PC-9 (cell line): ENCODE results near the gene EMC10. TPM values are rescaled to one million over a fixed set of nuclear protein-coding genes. Genes with fewer than 3 reads are reported as not detected.

Source experiments
- BruUV-seq: library from RNA; stranded (reverse); fragments of 400-500 nt; replicated peaks from 2 replicates; lab custom pipeline; 2021; lab: Mats Ljungman, UMichigan
- CTCF ChIA-PET: fragments of 300-600 bp; sonication (Branson Sonifier 250); formaldehyde crosslinking; loops from one replicate; lab custom pipeline; 2022; ENCODE audit warnings: antibody characterized with exemption; lab: Charles Lee
- POLR2A ChIA-PET: fragments of 300-600 bp; sonication (Branson Sonifier 250); formaldehyde crosslinking; loops from one replicate; lab custom pipeline; 2022; ENCODE audit warnings: antibody characterized with exemption; ENCODE audit not compliant: unreplicated experiment; lab: Charles Lee
- DNase-seq, 2 experiments: peaks; one replicate each; pipeline versions ENCODE4 v3.0.0 to v3.0.0-alpha.2; 2015 to 2022; ENCODE audit warnings: mixed read lengths in 1 of 2
- H2AFZ ChIP-seq: fragments of 200-600 bp; sonication (generic); 2 replicates; pipeline ENCODE4 v1.8.1; 2017; ENCODE audit warnings: antibody characterized with exemption
- H3F3A ChIP-seq: fragments of 200-600 bp; sonication (generic); 2 replicates; pipeline ENCODE4 v1.8.1; 2017; ENCODE audit warnings: antibody characterized with exemption, mild to moderate bottlenecking, low read depth; ENCODE audit not compliant: insufficient read depth
- H3K27ac ChIP-seq: fragments of 200-600 bp; sonication (generic); 2 replicates; pipeline ENCODE4 v1.6.1; 2016; ENCODE audit warnings: mixed run types
- H3K27me3 ChIP-seq: fragments of 200-600 bp; sonication (generic); 2 replicates; pipeline ENCODE4 v1.6.1; 2016; ENCODE audit warnings: low read depth, mixed run types; ENCODE audit not compliant: insufficient read depth
- H3K36me3 ChIP-seq: fragments of 200-600 bp; sonication (generic); 2 replicates; pipeline ENCODE4 v1.6.1; 2016; ENCODE audit warnings: low read depth, mixed run types
- H3K4me1 ChIP-seq: fragments of 200-600 bp; sonication (generic); replicated peaks from 2 replicates; pipeline ENCODE4 v1.6.1; 2016; ENCODE audit warnings: mixed run types; ENCODE audit not compliant: insufficient read depth
- H3K4me2 ChIP-seq: fragments of 200-600 bp; sonication (generic); 2 replicates; pipeline ENCODE4 v1.6.1; 2017; ENCODE audit warnings: mixed run types
- H3K4me3 ChIP-seq: fragments of 200-600 bp; sonication (generic); 2 replicates; pipeline ENCODE4 v1.6.1; 2016; ENCODE audit warnings: mixed run types
- H3K79me2 ChIP-seq: fragments of 200-600 bp; sonication (generic); 2 replicates; pipeline ENCODE4 v1.6.1; 2017; ENCODE audit warnings: low read depth, mixed run types
- H3K9me2 ChIP-seq: fragments of 200-600 bp; sonication (generic); 2 replicates; pipeline ENCODE4 v1.8.1; 2017; ENCODE audit warnings: mild to moderate bottlenecking; ENCODE audit not compliant: insufficient read depth
- H3K9me3 ChIP-seq: fragments of 200-600 bp; sonication (generic); 2 replicates; pipeline ENCODE4 v1.8.1; 2016; ENCODE audit warnings: low read depth; ENCODE audit not compliant: insufficient read depth
- H4K20me1 ChIP-seq: fragments of 200-600 bp; sonication (generic); 2 replicates; pipeline ENCODE4 v1.8.1; 2017; ENCODE audit not compliant: insufficient read depth
- CTCF ChIP-seq: fragments of 200-600 bp; sonication (generic); conservative IDR thresholded peaks from 2 replicates; pipeline ENCODE4 v1.6.1; 2017; ENCODE audit warnings: mixed run types, antibody characterized with exemption, mild to moderate bottlenecking, moderate library complexity
- EZH2 ChIP-seq: fragments of 200-600 bp; sonication (generic); IDR thresholded peaks from 2 replicates; pipeline ENCODE4 v1.8.0; 2017; ENCODE audit warnings: antibody characterized with exemption, low read depth
- intact Hi-C: fragments of 100-400 bp; cut with micrococcal nuclease; formaldehyde crosslinking; loops from one replicate; pipeline ENCODE4 v1.10.0; 2022; ENCODE audit not compliant: unreplicated experiment
- total RNA-seq: library from RNA; stranded (reverse); gene quantifications from 2 replicates; pipeline ENCODE4 v1.2.3, GENCODE V29; 2021

EMC10 gene
- total RNA-seq, 1 experiment from 2014 or later = 118 TPM

- DNase-seq = no peak
- Histone ChIP-seq H3K4me3 (no peak overlapping the region), H3F3A (no peaks in the 10 kb centered on the region), H2AFZ (no peak overlapping the region), H3K4me1 (peaks cover 8% of the 10 kb centered on the region), H3K9me3 (no peaks in the 10 kb centered on the region), H4K20me1 (no peaks in the 10 kb centered on the region), H3K27me3 (peaks cover 46% of the 10 kb centered on the region), H3K4me2 (no peak overlapping the region), H3K9me2 (no peaks in the 10 kb centered on the region), H3K27ac (no peak overlapping the region), H3K79me2 (no peaks in the 10 kb centered on the region), H3K36me3 (no peaks in the 10 kb centered on the region)
- no TSS peak for BruUV-seq
- intact Hi-C loops = no loop called here
- ChIA-PET POLR2A (no interaction called here), CTCF (interaction anchor here (0.7 kb wide), 1 partner anchor 563 kb away, joined by 8 read pairs; no protein-coding TSS in a partner anchor)
- no peak for TF ChIP-seq CTCF
- no peak for TF ChIP-seq EZH2
Measured at GRCh38 chr19:50458396-50459066, 17.8 kb upstream of the EMC10 start.

GRCh38 chr19:50459067-50459456 lies 17.2 kb upstream of the EMC10 start:
- H3K9me3 ChIP-seq = no peaks in the 10 kb centered on the region
- peaks cover 41% of the 10 kb centered on the region for H3K27me3 ChIP-seq
- no peak overlapping the region for H3K4me2 ChIP-seq
- POLR2A ChIA-PET = no interaction called here
- no peaks in the 10 kb centered on the region for H4K20me1 ChIP-seq
- no peak overlapping the region for H3K4me3 ChIP-seq
- H3F3A ChIP-seq = no peaks in the 10 kb centered on the region
- H3K9me2 ChIP-seq = no peaks in the 10 kb centered on the region
- H2AFZ ChIP-seq = no peak overlapping the region
- intact Hi-C loops = no loop called here
- H3K79me2 ChIP-seq = no peaks in the 10 kb centered on the region
- H3K4me1 ChIP-seq = peaks cover 8% of the 10 kb centered on the region
- no peak overlapping the region for H3K27ac ChIP-seq
- CTCF ChIA-PET = no interaction called here
- no peak for TF ChIP-seq CTCF
- no peak for TF ChIP-seq EZH2
- no peak for DNase-seq
- H3K36me3 ChIP-seq = no peaks in the 10 kb centered on the region
- BruUV-seq = no TSS peak

- H3K79me2 ChIP-seq = no peaks in the 10 kb centered on the region
- intact Hi-C loops = loop anchor here (2.0 kb wide), 1 partner anchor 201 kb away; no protein-coding TSS in a partner anchor
- no peak overlapping the region for H3K4me3 ChIP-seq
- no peaks in the 10 kb centered on the region for H3F3A ChIP-seq
- DNase-seq = no peak
- H3K9me2 ChIP-seq = no peaks in the 10 kb centered on the region
- peaks cover 36% of the 10 kb centered on the region for H3K27me3 ChIP-seq
- H2AFZ ChIP-seq = no peak overlapping the region
- no peaks in the 10 kb centered on the region for H4K20me1 ChIP-seq
- CTCF ChIA-PET = no interaction called here
- peaks cover 8% of the 10 kb centered on the region for H3K4me1 ChIP-seq
- H3K36me3 ChIP-seq = no peaks in the 10 kb centered on the region
- POLR2A ChIA-PET = no interaction called here
- no peaks in the 10 kb centered on the region for H3K9me3 ChIP-seq
- H3K27ac ChIP-seq = no peak overlapping the region
- BruUV-seq = no TSS peak
- no peak for TF ChIP-seq CTCF
- no peak for TF ChIP-seq EZH2
- H3K4me2 ChIP-seq = no peak overlapping the region
Measured at GRCh38 chr19:50459638-50460037, 16.7 kb upstream of the EMC10 start.
